ENCODE data around the gene KCNK10. TPM values are rescaled to one million over a fixed set of nuclear protein-coding genes. Genes with fewer than 3 reads are reported as not detected.

The KCNK10 gene
- total RNA-seq, 1 donor from 2014 or later = 11.8 TPM

Other genes starting within 250 kb of the KCNK10 start
- 102 TPM for gene SPATA7, start 62.4 kb upstream of the KCNK10 start, total RNA-seq
- gene PTPN21, start 231.7 kb upstream of the KCNK10 start, total RNA-seq = 6.1 TPM
- gene ZC3H14, start 239.8 kb upstream of the KCNK10 start, total RNA-seq = 84.8 TPM